ENCODE data around the gene ROR1.
"Not testable (repeated sequence)": the region's sequence is repeated elsewhere in the genome, so short reads cannot be mapped to it uniquely, and the experiment has no call there.

The ROR1 gene

GRCh38 chr1:63817152-63817667, 43.4 kb downstream of the ROR1 start:
- Histone ChIP-seq H3K4me1 (ENCODE audit: control insufficient read depth, insufficient read depth, low read length) (peaks cover 24% of the 10 kb centered on the region), H3K9me3 (ENCODE audit: control insufficient read depth, insufficient read depth, low read length) (no peaks in the 10 kb centered on the region), H3K9ac (ENCODE audit: low read depth, low read length) (no peak overlapping the region), H3K4me3 (ENCODE audit: low read depth, low read length) (no peak overlapping the region), H3K27me3 (ENCODE audit: control insufficient read depth, insufficient read depth, low read length) (no peaks in the 10 kb centered on the region), H3K36me3 (ENCODE audit: control insufficient read depth, insufficient read depth, low read length) (peaks cover 3% of the 10 kb centered on the region)

GRCh38 chr1:63817700-63818099, 43.9 kb downstream of the ROR1 start:
- Histone ChIP-seq H3K4me1 (ENCODE audit: control insufficient read depth, insufficient read depth, low read length) (peaks cover 24% of the 10 kb centered on the region), H3K9me3 (ENCODE audit: control insufficient read depth, insufficient read depth, low read length) (no peaks in the 10 kb centered on the region), H3K9ac (ENCODE audit: low read depth, low read length) (no peak overlapping the region), H3K27me3 (ENCODE audit: control insufficient read depth, insufficient read depth, low read length) (no peaks in the 10 kb centered on the region), H3K4me3 (ENCODE audit: low read depth, low read length) (no peak overlapping the region), H3K36me3 (ENCODE audit: control insufficient read depth, insufficient read depth, low read length) (peaks cover 3% of the 10 kb centered on the region)

- peaks cover 26% of the 10 kb centered on the region for H3K4me1 ChIP-seq (ENCODE audit: control insufficient read depth, insufficient read depth, low read length)
- H3K27me3 ChIP-seq (ENCODE audit: control insufficient read depth, insufficient read depth, low read length) = no peaks in the 10 kb centered on the region
- H3K4me3 ChIP-seq (ENCODE audit: low read depth, low read length) = no peak overlapping the region
- peaks cover 3% of the 10 kb centered on the region for H3K36me3 ChIP-seq (ENCODE audit: control insufficient read depth, insufficient read depth, low read length)
- H3K9me3 ChIP-seq (ENCODE audit: control insufficient read depth, insufficient read depth, low read length) = no peaks in the 10 kb centered on the region
- H3K9ac ChIP-seq (ENCODE audit: low read depth, low read length) = no peak overlapping the region
These were observed 44.9 kb downstream of the ROR1 start for GRCh38 chr1:63818567-63819325.

GRCh38 chr1:63819795-63820194, 46.0 kb downstream of the ROR1 start:
- H3K36me3 ChIP-seq (ENCODE audit: control insufficient read depth, insufficient read depth, low read length) = peaks cover 3% of the 10 kb centered on the region
- peaks cover 26% of the 10 kb centered on the region for H3K4me1 ChIP-seq (ENCODE audit: control insufficient read depth, insufficient read depth, low read length)
- H3K4me3 ChIP-seq (ENCODE audit: low read depth, low read length) = no peak overlapping the region
- H3K27me3 ChIP-seq (ENCODE audit: control insufficient read depth, insufficient read depth, low read length) = no peaks in the 10 kb centered on the region
- no peaks in the 10 kb centered on the region for H3K9me3 ChIP-seq (ENCODE audit: control insufficient read depth, insufficient read depth, low read length)
- no peak overlapping the region for H3K9ac ChIP-seq (ENCODE audit: low read depth, low read length)

GRCh38 chr1:63821091-63822005, 47.5 kb downstream of the ROR1 start:
- H3K27me3 ChIP-seq (ENCODE audit: control insufficient read depth, insufficient read depth, low read length) = no peaks in the 10 kb centered on the region
- H3K9ac ChIP-seq (ENCODE audit: low read depth, low read length) = no peak overlapping the region
- H3K4me3 ChIP-seq (ENCODE audit: low read depth, low read length) = no peak overlapping the region
- H3K9me3 ChIP-seq (ENCODE audit: control insufficient read depth, insufficient read depth, low read length) = no peaks in the 10 kb centered on the region
- no peaks in the 10 kb centered on the region for H3K36me3 ChIP-seq (ENCODE audit: control insufficient read depth, insufficient read depth, low read length)
- peaks cover 26% of the 10 kb centered on the region for H3K4me1 ChIP-seq (ENCODE audit: control insufficient read depth, insufficient read depth, low read length)

GRCh38 chr1:63822540-63822939, 48.7 kb downstream of the ROR1 start:
- Histone ChIP-seq H3K9ac (ENCODE audit: low read depth, low read length) (no peak overlapping the region), H3K36me3 (ENCODE audit: control insufficient read depth, insufficient read depth, low read length) (no peaks in the 10 kb centered on the region), H3K4me1 (ENCODE audit: control insufficient read depth, insufficient read depth, low read length) (peaks cover 20% of the 10 kb centered on the region), H3K9me3 (ENCODE audit: control insufficient read depth, insufficient read depth, low read length) (no peaks in the 10 kb centered on the region), H3K4me3 (ENCODE audit: low read depth, low read length) (no peak overlapping the region), H3K27me3 (ENCODE audit: control insufficient read depth, insufficient read depth, low read length) (no peaks in the 10 kb centered on the region)

- no peaks in the 10 kb centered on the region for H3K36me3 ChIP-seq (ENCODE audit: control insufficient read depth, insufficient read depth, low read length)
- H3K27me3 ChIP-seq (ENCODE audit: control insufficient read depth, insufficient read depth, low read length) = no peaks in the 10 kb centered on the region
- no peaks in the 10 kb centered on the region for H3K9me3 ChIP-seq (ENCODE audit: control insufficient read depth, insufficient read depth, low read length)
- no peak overlapping the region for H3K9ac ChIP-seq (ENCODE audit: low read depth, low read length)
- peaks cover 9% of the 10 kb centered on the region for H3K4me1 ChIP-seq (ENCODE audit: control insufficient read depth, insufficient read depth, low read length)
- no peak overlapping the region for H3K4me3 ChIP-seq (ENCODE audit: low read depth, low read length)
These were observed 50.6 kb downstream of the ROR1 start for GRCh38 chr1:63824451-63824850.

- peaks cover 9% of the 10 kb centered on the region for H3K4me1 ChIP-seq (ENCODE audit: control insufficient read depth, insufficient read depth, low read length)
These were observed 51.3 kb downstream of the ROR1 start for GRCh38 chr1:63825111-63825510.

GRCh38 chr1:63826246-63826861, 52.5 kb downstream of the ROR1 start:
- not testable (repeated sequence) for H3K36me3 ChIP-seq (ENCODE audit: control insufficient read depth, insufficient read depth, low read length); H3K9me3 ChIP-seq (ENCODE audit: control insufficient read depth, insufficient read depth, low read length); H3K9ac ChIP-seq (ENCODE audit: low read depth, low read length); H3K27me3 ChIP-seq (ENCODE audit: control insufficient read depth, insufficient read depth, low read length); H3K4me3 ChIP-seq (ENCODE audit: low read depth, low read length)
- peaks cover 11% of the 10 kb centered on the region for H3K4me1 ChIP-seq (ENCODE audit: control insufficient read depth, insufficient read depth, low read length)

More at GRCh38 chr1:63825111-63825510, 51.3 kb downstream of the ROR1 start:
- H3K36me3 ChIP-seq (ENCODE audit: control insufficient read depth, insufficient read depth, low read length) = no peaks in the 10 kb centered on the region
- H3K9ac ChIP-seq (ENCODE audit: low read depth, low read length) = no peak overlapping the region
- no peaks in the 10 kb centered on the region for H3K27me3 ChIP-seq (ENCODE audit: control insufficient read depth, insufficient read depth, low read length)
- H3K9me3 ChIP-seq (ENCODE audit: control insufficient read depth, insufficient read depth, low read length) = no peaks in the 10 kb centered on the region
- H3K4me3 ChIP-seq (ENCODE audit: low read depth, low read length) = no peak overlapping the region

- H3K27me3 ChIP-seq (ENCODE audit: control insufficient read depth, insufficient read depth, low read length) = no peaks in the 10 kb centered on the region
- no peak overlapping the region for H3K9ac ChIP-seq (ENCODE audit: low read depth, low read length)
- no peaks in the 10 kb centered on the region for H3K9me3 ChIP-seq (ENCODE audit: control insufficient read depth, insufficient read depth, low read length)
- H3K4me3 ChIP-seq (ENCODE audit: low read depth, low read length) = no peak overlapping the region
- H3K36me3 ChIP-seq (ENCODE audit: control insufficient read depth, insufficient read depth, low read length) = no peaks in the 10 kb centered on the region
- peaks cover 7% of the 10 kb centered on the region for H3K4me1 ChIP-seq (ENCODE audit: control insufficient read depth, insufficient read depth, low read length)
These were observed 53.8 kb downstream of the ROR1 start for GRCh38 chr1:63827411-63828321.
